ENCODE measurements around the gene HIVEP3.

The HIVEP3 gene

GRCh38 chr1:41670217-41670957, 248.3 kb downstream of the HIVEP3 start:
- Histone ChIP-seq H3K27ac (no peak overlapping the region), H3K36me3 (ENCODE audit: insufficient read depth) (no peaks in the 10 kb centered on the region), H3K4me3 (IDR thresholded peaks at IDR 0.05; ENCODE audit: insufficient read depth, low read depth, low read length) (no peak overlapping the region), H3K4me1 (ENCODE audit: low read depth, poor library complexity, severe bottlenecking) (peaks cover 100% of the 10 kb centered on the region), H2AFZ (ENCODE audit: low read depth) (no peak overlapping the region), H4K20me1 (ENCODE audit: insufficient read depth) (no peaks in the 10 kb centered on the region), H3K4me2 (no peak overlapping the region), H3K9ac (no peak overlapping the region), H3K27me3 (ENCODE audit: insufficient read depth, low read depth) (no peaks in the 10 kb centered on the region), H3K79me2 (ENCODE audit: insufficient read depth, low read depth) (no peaks in the 10 kb centered on the region)
- no peak for TF ChIP-seq CTCF (conservative IDR thresholded peaks at IDR 0.05; ENCODE audit: low read depth, low read length)

- no peak overlapping the region for H2AFZ ChIP-seq (ENCODE audit: low read depth)
- H3K9ac ChIP-seq, result no peak overlapping the region
- H3K4me2 ChIP-seq, result no peak overlapping the region
- no peaks in the 10 kb centered on the region for H3K36me3 ChIP-seq (ENCODE audit: insufficient read depth)
- H3K4me1 ChIP-seq (ENCODE audit: low read depth, poor library complexity, severe bottlenecking), result peaks cover 100% of the 10 kb centered on the region
- no peaks in the 10 kb centered on the region for H4K20me1 ChIP-seq (ENCODE audit: insufficient read depth)
- H3K4me3 ChIP-seq (IDR thresholded peaks at IDR 0.05; ENCODE audit: insufficient read depth, low read depth, low read length), result no peak overlapping the region
- TF ChIP-seq CTCF (conservative IDR thresholded peaks at IDR 0.05; ENCODE audit: low read depth, low read length), result no peak
- no peaks in the 10 kb centered on the region for H3K79me2 ChIP-seq (ENCODE audit: insufficient read depth, low read depth)
- H3K27me3 ChIP-seq (ENCODE audit: insufficient read depth, low read depth), result no peaks in the 10 kb centered on the region
- H3K27ac ChIP-seq, result no peak overlapping the region
Measured at GRCh38 chr1:41668967-41669366, 249.8 kb downstream of the HIVEP3 start.

DNA sequence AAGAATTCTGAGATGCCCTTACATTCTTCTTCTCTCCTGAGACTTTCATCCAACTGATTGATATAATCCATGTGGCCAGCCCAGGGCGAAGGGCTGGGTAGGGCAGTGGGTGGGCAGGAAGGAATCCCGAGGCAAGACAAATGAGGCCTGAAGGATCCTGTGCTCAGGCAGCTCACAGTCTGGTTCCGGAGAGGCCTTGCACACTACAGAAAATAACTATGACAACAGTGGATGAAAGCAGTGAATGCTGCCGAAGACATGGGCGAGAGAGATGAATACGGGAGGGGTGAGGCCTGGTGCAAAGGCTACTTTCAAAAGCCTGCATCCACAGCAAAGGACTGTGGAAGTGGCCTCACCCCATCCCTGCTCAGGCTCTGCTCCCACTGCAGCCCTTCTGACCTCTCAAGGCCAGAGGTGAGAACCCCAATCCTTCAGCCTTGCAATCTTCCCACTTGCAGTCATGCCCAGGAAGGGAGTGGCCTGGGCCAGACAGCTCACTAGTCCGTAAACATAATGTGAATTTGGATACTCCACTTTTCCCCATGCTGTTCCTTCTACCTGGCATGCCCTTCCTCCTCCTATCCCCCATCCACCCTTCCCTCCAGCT, 250.6 kb downstream of the HIVEP3 start:
- Histone ChIP-seq H3K4me1 (ENCODE audit: low read depth, poor library complexity, severe bottlenecking) (peaks cover 98% of the 10 kb centered on the region), H3K9ac (peak overlapping the region; percentile 9; the same call in 1 of the 2 replicates), H3K27ac (peak overlapping the region; percentile 71; the same call in 1 of the 2 replicates), H4K20me1 (ENCODE audit: insufficient read depth) (no peaks in the 10 kb centered on the region), H3K79me2 (ENCODE audit: insufficient read depth, low read depth) (no peaks in the 10 kb centered on the region), H3K4me2 (peak overlapping the region; percentile 38), H3K4me3 (IDR thresholded peaks at IDR 0.05; ENCODE audit: insufficient read depth, low read depth, low read length) (no peak overlapping the region), H3K27me3 (ENCODE audit: insufficient read depth, low read depth) (no peaks in the 10 kb centered on the region), H3K36me3 (ENCODE audit: insufficient read depth) (no peaks in the 10 kb centered on the region), H2AFZ (ENCODE audit: low read depth) (no peak overlapping the region)
- no peak for TF ChIP-seq CTCF (conservative IDR thresholded peaks at IDR 0.05; ENCODE audit: low read depth, low read length)

GRCh38 chr1:41666981-41667631, 251.6 kb downstream of the HIVEP3 start:
- Histone ChIP-seq H3K36me3 (ENCODE audit: insufficient read depth) (no peaks in the 10 kb centered on the region), H2AFZ (ENCODE audit: low read depth) (peak overlapping the region; percentile 31; the same call in 1 of the 2 replicates), H3K79me2 (ENCODE audit: insufficient read depth, low read depth) (no peaks in the 10 kb centered on the region), H3K4me1 (ENCODE audit: low read depth, poor library complexity, severe bottlenecking) (peaks cover 92% of the 10 kb centered on the region), H3K4me2 (peak overlapping the region; percentile 38), H4K20me1 (ENCODE audit: insufficient read depth) (no peaks in the 10 kb centered on the region), H3K4me3 (IDR thresholded peaks at IDR 0.05; ENCODE audit: insufficient read depth, low read depth, low read length) (peak overlapping the region; percentile 25), H3K27me3 (ENCODE audit: insufficient read depth, low read depth) (no peaks in the 10 kb centered on the region), H3K9ac (peak overlapping the region; percentile 9; the same call in 1 of the 2 replicates), H3K27ac (peak overlapping the region; percentile 71)
- no peak for TF ChIP-seq CTCF (conservative IDR thresholded peaks at IDR 0.05; ENCODE audit: low read depth, low read length)

Data from KMS-11 (cell line).